ENCODE measurements around the gene TBRG4. TPM values are rescaled to one million over a fixed set of nuclear protein-coding genes. Genes with fewer than 3 reads are reported as not detected.

TBRG4 gene
- polyA plus RNA-seq, 6 donors from 2014 or later: 26.5 to 49.9 (median 40.6) TPM

DNA sequence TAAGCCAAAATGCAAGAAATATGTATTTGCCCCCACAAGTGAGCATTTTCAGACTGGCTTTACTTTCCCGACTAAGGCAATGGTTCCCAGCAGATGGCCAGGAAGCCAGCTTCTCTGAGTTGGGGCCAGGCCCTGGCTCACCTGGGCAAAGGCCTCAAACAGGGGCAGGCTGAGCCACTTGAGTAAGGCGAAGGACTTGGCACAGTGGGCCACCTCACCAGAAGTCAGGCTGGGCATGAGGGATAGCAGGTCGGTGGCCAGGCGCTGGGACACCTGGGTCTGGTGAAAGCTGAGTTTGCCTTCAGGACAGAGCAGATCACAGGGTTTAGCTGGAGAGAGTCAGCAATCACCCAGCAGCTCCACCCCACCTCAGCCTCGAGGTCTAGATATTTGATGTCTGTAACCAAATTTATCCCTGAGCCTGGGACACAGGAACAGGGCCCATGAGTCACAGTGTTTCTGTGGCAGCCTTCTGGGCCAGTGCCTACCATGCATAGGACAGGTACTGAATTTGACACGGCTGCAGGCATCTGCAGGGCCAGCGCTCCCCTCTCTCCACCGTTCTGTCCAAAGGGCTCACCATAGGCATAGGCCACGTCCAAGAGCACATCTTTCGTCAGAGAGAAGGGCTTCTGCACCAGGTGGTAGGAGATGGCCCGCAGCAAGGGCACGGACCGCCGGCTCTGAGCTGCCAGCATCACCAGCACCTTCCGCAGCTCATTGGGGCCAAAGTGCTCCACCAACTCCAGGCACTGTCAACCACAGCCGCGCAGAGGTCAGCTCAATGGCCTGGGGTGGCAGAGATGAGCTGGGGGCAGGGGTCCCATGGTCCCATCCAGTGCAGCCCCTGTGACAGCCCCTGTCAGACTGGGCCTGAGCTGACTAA lies 7.3 kb downstream of the TBRG4 start:
- H3K9me3 Mint-ChIP-seq: no peaks in the 10 kb centered on the region
- H3K27me3 Mint-ChIP-seq: no peaks in the 10 kb centered on the region
- no peaks in the 10 kb centered on the region for H3K36me3 Mint-ChIP-seq
- H3K4me1 Mint-ChIP-seq: peaks cover 7 to 25% (median 9%) of the 10 kb centered on the region in 3 donors
- peak overlapping the region in 1 of 6 donors; percentile 78 for H3K27ac Mint-ChIP-seq
- DNase-seq (no peak), ATAC-seq (ENCODE audit: low read depth in 2 of 2) (no peak)
- no peak overlapping the region for H3K4me3 Mint-ChIP-seq

DNA sequence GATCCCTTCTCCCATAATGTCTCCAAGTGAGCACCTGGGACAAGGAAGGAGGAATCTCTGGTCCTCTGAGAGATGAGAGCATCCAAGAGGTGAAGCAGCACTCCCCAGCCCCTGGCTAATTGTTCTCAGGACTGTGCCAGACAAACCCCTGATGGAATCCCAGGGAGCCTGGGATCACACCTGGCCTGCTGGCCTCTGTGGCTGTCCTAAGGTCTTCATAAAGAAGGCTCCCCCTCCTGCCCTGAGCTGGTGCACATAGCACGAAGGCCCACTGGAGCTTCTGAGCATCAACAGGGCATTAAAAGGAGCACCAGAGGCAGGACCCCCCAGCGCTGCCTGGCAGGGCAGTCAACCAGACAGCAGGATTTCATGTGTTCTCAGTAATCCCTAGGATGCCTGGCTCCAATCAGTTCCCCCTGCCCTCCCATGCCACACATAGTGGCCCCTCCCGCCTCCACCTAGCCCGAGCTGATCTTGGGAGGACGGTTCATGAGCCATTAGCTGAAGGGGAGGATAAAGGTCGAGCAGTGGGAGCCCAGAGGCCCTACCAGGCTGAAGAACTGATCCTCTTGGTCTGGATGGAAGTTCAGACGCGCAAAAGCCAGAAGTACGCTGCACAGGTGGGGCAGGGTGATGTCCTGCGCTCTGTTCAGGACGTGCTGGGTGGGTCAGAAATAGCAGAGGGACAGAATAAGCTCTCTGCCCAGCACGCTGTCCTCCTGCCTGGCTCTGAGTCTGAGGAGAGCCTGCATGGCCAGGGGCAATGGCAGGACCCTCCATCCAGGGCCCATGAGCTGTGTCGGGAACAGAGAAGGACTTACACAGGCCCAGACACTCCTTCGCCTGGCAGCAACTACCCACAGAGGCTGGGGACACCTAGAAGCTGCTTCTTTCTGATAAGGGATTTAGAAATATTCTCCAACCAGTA lies 8.4 kb downstream of the TBRG4 start:
- H3K4me1 Mint-ChIP-seq: peaks cover 6 to 15% (median 6%) of the 10 kb centered on the region in 3 donors
- H3K36me3 Mint-ChIP-seq: no peaks in the 10 kb centered on the region
- H3K27ac Mint-ChIP-seq: no peak overlapping the region
- H3K9me3 Mint-ChIP-seq: no peaks in the 10 kb centered on the region
- H3K27me3 Mint-ChIP-seq: no peaks in the 10 kb centered on the region
- ATAC-seq (ENCODE audit: low read depth in 2 of 2) (no peak), DNase-seq (no peak)
- H3K4me3 Mint-ChIP-seq: no peak overlapping the region

DNA sequence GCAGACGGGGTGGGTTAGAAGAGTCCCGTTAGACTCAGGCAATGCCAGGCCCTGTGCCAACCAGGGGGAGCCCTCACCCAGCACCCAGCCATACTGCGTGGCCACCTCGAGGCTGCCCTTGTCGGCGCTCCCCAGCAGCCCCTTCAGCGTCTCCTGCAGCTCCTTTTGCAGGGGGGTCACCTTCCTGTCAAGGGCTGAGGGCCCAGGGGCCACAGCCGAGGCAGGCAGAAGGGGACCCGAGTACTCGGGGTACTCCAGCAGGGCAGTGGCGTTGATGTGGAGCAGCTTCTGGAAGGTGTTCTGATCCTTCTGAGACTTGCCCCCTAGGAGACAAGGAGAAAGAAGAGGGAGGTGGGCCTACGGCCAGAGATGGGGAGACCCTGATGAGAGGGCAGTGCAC lies 9.7 kb downstream of the TBRG4 start:
- Mint-ChIP-seq H3K4me3 (no peak overlapping the region), H3K4me1 (peaks cover 0 to 4% (median 3%) of the 10 kb centered on the region in 3 donors), H3K9me3 (no peaks in the 10 kb centered on the region), H3K36me3 (no peaks in the 10 kb centered on the region), H3K27me3 (no peaks in the 10 kb centered on the region), H3K27ac (no peak overlapping the region)
- no peak for DNase-seq
- ATAC-seq (ENCODE audit: low read depth in 2 of 2): no peak

DNA sequence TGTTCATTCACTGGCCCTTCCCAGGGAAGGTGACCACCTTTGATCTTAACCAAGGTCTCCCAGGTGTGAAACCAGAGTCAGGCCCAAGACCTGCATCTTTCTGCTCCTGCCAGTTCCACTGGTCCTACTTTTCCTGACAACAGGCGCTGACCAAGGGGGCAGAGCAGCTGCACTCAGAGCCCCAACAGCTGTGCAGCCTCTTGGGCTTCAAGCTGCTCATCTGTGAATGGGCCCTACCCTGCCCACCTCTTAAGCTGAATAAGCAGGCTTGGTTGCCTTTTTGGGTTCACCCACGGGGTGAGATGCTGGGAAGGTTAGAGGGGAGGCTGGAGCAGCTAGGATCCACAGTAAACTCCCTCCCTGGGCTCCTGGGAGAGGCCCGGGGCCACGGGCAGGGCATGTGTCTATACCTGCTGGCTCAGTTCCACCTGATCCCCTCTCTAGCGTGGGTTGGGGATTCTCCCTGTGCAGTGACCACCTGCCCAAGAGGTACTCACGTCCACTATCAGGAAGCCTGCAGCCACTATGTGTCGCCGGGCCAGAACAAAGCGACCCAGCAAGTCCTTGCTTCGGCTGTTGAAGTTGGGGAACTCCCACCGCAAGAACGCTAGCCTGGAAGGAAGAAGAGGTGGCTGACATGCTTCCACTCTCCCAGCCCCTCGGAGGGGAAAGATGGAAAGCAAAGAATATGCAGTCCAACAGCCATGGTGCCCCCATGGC lies 10.6 kb downstream of the TBRG4 start:
- H3K36me3 Mint-ChIP-seq: no peaks in the 10 kb centered on the region

DNA sequence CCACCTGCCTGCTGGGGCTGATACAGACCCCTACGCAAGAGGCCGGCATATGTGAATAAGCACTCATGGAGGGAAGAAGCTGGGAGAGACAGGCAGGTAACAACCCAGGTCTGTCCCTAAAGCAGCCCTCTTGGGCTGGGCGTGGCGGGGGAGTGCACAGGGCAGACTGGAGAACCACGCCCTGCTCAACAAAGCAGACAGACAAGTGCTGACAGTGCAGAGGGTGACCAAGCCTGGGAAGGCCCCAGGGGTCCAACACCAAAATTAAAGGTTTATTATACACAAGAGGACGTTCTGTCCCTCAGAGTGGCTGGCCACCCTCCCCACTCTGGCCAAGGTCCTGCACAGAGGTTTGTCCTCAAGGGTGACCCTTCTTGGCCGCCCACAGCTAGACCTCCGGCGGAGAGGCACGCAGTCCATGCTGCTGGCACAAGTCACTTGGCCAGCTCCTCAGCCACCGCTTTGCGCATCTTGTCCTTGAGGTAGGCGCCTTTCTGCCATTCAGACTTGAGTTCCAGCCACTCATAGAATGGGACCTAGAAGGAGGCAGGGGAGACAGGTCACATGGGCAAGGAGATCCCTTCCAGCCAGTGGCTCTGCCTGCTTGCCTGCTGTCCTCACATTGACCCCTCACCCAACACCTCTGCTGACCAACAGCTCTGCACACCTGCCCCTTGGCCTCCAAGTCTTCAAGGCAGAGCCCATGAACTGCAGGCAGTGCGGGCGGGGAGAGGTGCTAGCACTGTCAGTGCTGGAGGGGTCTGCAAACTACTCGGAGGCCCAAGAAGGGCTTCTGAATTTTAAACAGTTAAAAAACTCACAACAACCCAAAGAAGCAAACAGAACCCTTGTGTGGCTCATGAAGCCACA lies 11.4 kb downstream of the TBRG4 start:
- H3K4me3 Mint-ChIP-seq: peak overlapping the region in 1 of 8 donors; percentile 35
- no peaks in the 10 kb centered on the region for H3K36me3 Mint-ChIP-seq
- H3K27me3 Mint-ChIP-seq: no peaks in the 10 kb centered on the region
- peaks cover 0 to 3% (median 0%) of the 10 kb centered on the region in 3 donors for H3K4me1 Mint-ChIP-seq
- no peak for DNase-seq
- no peak overlapping the region for H3K27ac Mint-ChIP-seq
- no peak for ATAC-seq (ENCODE audit: low read depth in 2 of 2)
- H3K9me3 Mint-ChIP-seq: peaks cover 0 to 4% (median 0%) of the 10 kb centered on the region in 7 donors

More for the DNA sequence above, 10.6 kb downstream of the TBRG4 start:
- H3K27me3 Mint-ChIP-seq: no peaks in the 10 kb centered on the region
- no peaks in the 10 kb centered on the region for H3K9me3 Mint-ChIP-seq
- no peak overlapping the region for H3K4me3 Mint-ChIP-seq
- peaks cover 0 to 3% (median 0%) of the 10 kb centered on the region in 3 donors for H3K4me1 Mint-ChIP-seq
- no peak overlapping the region for H3K27ac Mint-ChIP-seq
- ATAC-seq (ENCODE audit: low read depth in 2 of 2) (no peak), DNase-seq (no peak)

DNA sequence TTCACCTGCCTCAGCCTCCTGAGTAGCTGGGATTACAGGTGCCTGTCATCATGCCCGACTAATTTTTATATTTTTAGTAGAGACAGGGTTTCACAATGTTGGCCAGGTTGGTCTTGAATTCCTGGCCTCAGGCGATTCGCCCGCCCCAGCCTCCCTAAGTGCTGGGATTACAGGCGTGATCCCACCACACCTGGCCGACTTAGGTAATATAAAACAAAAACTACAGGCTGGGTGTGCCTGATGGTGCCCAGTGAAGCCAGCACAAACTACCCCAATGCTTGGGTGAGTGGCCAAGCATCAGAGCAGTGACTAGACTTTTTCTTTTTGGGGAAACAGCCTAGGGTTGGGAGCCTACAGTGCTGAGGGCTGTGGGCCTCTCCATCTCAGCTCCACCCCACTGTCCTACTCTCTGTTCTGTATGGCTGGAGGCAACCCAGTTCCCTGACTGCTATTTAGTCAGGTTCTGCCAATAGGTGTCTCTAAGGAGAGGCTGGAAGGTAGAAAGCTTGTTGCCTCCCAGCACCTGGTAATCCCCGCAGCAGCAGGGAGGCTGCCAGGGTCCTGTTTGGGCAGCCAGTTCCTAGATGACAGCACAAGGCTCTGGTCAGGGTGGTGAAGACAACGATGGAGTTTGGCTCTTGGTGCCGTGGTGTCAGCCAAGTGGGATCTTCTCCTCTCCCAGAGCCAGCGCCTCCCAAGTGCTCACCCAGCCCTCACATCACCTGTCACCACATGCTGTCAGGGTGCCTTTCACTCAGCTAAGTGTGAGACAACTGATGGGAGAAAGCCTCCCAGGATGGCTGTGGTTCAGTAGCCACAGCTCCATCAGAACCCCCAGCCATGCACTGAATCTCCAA lies 12.3 kb downstream of the TBRG4 start:
- Mint-ChIP-seq H3K36me3 (no peaks in the 10 kb centered on the region), H3K27me3 (no peaks in the 10 kb centered on the region), H3K9me3 (peaks cover 0 to 9% (median 3%) of the 10 kb centered on the region in 7 donors), H3K27ac (peak overlapping the region in 2 of 6 donors; percentile 60 to 84), H3K4me3 (no peak overlapping the region), H3K4me1 (peaks cover 0 to 3% (median 0%) of the 10 kb centered on the region in 3 donors)
- no peak for ATAC-seq (ENCODE audit: low read depth in 2 of 2)
- DNase-seq: no peak

DNA sequence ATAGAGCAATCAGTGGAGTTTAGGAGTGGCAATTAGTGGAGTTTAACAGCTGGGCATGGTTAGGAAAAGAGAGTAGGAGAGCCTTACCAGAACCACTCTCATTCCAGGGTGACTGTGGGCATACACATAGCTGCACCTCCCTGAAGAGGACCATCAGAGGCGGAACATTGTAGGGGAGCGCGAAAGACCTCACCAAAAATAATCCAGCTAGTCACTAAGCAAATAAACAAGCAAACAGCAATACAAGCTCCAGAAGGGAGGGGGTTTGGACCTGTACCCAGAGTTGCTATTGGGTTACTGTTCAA lies 18.6 kb downstream of the TBRG4 start:
- H3K4me3 Mint-ChIP-seq: no peak overlapping the region

DNA sequence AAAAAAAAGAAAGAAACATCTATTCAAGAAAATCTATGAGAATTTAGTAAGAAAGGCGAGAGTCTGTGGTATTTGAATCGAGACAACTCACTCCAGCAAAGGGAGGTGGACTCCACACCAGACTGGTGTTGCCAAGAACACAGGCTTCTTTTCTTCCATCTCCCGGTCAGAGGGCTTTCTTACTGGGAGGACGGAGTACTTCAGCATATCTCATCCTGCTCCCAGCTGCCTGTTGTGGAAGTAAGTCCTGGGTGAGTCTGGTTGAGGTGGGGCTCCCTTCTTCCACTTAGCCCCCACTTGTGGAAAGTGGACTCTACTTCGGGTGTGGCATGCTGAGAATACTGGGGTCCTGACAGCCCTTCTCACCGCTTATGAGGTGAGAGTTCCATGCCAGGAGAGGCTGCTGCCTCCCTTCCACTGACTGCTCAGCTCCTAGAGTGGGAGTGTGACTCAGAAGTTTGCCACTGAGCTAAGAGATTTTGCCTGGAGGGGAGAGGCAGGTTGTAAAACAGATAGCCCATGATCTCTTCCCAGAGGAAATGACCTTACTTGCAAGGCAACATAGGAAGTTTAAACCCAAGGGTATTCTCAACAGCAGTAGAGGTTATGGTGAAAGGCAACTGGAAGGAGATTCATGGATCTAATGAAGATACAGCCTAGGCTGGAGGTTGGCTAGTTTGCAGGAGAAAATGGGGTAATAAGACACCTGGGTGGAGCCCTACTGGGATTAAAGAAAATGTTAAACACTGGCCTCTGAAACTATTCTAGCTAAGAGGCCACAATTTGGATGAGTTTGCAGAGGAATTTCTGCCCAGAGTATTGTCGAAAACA lies 19.2 kb downstream of the TBRG4 start:
- Mint-ChIP-seq H3K36me3 (no peaks in the 10 kb centered on the region), H3K4me1 (peaks cover 8 to 14% (median 9%) of the 10 kb centered on the region in 3 donors), H3K27me3 (peaks cover 6 to 15% (median 7%) of the 10 kb centered on the region in 3 donors), H3K4me3 (no peak overlapping the region), H3K27ac (peak overlapping the region in 1 of 6 donors; percentile 81), H3K9me3 (peaks cover 0 to 21% (median 17%) of the 10 kb centered on the region in 7 donors)
- DNase-seq (no peak), ATAC-seq (ENCODE audit: low read depth in 2 of 2) (no peak)

More for the DNA sequence above, 18.6 kb downstream of the TBRG4 start:
- H3K27me3 Mint-ChIP-seq: peaks cover 6 to 14% (median 7%) of the 10 kb centered on the region in 3 donors
- no peaks in the 10 kb centered on the region for H3K36me3 Mint-ChIP-seq
- ATAC-seq (ENCODE audit: low read depth in 2 of 2) (no peak), DNase-seq (no peak)
- no peak overlapping the region for H3K27ac Mint-ChIP-seq
- H3K4me1 Mint-ChIP-seq: peaks cover 8 to 13% (median 9%) of the 10 kb centered on the region in 3 donors
- peaks cover 0 to 21% (median 17%) of the 10 kb centered on the region in 7 donors for H3K9me3 Mint-ChIP-seq

DNA sequence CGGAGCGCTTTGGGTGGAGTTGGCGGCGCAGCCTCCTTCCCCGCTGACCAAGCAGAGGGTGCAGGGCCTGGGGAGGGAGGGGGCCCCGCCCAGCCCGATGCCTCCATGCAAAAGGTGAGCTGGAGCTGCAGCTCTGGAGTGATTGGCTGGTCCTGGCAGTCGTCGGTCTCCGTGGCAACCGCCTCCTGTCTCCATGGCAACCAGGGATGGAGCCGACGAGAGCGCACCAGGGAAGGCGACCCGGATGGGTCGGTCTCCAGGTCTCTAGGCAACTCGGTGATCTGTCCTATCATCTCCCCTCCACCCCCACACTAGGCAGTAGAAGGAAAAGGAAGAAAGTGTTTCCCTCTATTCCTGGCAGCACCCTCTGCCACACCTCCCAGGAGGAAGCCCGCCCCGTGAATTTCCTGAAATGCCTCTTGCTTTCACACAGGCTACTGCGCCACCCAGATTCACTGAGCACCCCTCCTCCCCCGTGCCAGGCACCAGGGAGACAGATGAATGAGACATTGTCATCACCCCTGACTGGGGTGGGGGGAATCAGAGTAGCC lies 22.1 kb downstream of the TBRG4 start:
- Mint-ChIP-seq H3K9me3 (peaks cover 0 to 17% (median 11%) of the 10 kb centered on the region in 7 donors), H3K4me3 (peak overlapping the region; percentile 64 to 89 (median 78)), H3K27ac (peak overlapping the region in 5 of 6 donors; percentile 16 to 86 (median 76)), H3K36me3 (no peaks in the 10 kb centered on the region), H3K4me1 (peaks cover 8 to 14% (median 9%) of the 10 kb centered on the region in 3 donors), H3K27me3 (peaks cover 6 to 23% (median 7%) of the 10 kb centered on the region in 3 donors)
- ATAC-seq (ENCODE audit: low read depth in 2 of 2) (peak; percentile 55 to 57), DNase-seq (peak; percentile 31)

DNA sequence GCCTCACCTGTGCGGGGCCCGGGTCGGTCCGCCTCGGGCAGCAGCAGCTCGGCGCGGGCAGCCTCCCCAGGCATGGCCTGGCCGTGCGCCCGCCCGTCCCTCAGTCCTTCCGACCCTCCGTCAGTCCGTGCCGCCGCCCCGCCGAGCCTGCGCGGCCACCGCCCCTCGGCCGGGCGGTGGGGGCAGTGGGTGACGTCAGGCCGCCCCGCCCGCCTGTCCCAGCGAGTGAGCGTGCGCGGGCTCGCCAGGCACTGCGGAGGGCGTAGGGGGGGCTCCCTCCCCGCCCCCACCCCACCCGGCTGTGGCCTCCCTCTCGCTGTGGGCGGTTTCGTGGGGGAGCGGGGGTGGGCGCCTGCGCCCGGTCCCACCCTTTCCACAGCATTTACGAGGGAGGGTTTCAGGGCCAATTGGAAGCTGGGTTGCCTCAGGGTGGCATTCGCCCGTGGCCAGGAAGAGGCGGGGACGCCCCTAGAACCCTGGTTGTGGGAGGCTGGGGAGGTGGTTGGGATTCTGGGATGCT lies 22.6 kb downstream of the TBRG4 start, which contains the start of gene NACAD:
TSS of gene NACAD (minus strand) at position 149 of the 520 bp plus-strand sequence. CDS start at position 74, 75 bp downstream.
- H3K4me1 Mint-ChIP-seq: peaks cover 8 to 14% (median 9%) of the 10 kb centered on the region in 3 donors
- peak; percentile 25 for DNase-seq
- peaks cover 6 to 23% (median 7%) of the 10 kb centered on the region in 3 donors for H3K27me3 Mint-ChIP-seq

More for the DNA sequence above, 22.6 kb downstream of the TBRG4 start, which contains the start of gene NACAD:
- H3K27ac Mint-ChIP-seq: peak within 1 kb of the TSS in 5 of 6 donors; percentile 16 to 86 (median 76)
- ATAC-seq (ENCODE audit: low read depth in 2 of 2): peak; percentile 71 to 73
- no peaks in the 10 kb centered on the region for H3K36me3 Mint-ChIP-seq
- peak within 1 kb of the TSS; percentile 74 to 89 (median 78) for H3K4me3 Mint-ChIP-seq
- peaks cover 0 to 13% (median 11%) of the 10 kb centered on the region in 7 donors for H3K9me3 Mint-ChIP-seq
